Measurements from ENCODE around the gene STAT6.

Gene STAT6

GRCh38 chr12:57046947-57047890, 63.9 kb downstream of the STAT6 start:
- no peak for DNase-seq

DNA sequence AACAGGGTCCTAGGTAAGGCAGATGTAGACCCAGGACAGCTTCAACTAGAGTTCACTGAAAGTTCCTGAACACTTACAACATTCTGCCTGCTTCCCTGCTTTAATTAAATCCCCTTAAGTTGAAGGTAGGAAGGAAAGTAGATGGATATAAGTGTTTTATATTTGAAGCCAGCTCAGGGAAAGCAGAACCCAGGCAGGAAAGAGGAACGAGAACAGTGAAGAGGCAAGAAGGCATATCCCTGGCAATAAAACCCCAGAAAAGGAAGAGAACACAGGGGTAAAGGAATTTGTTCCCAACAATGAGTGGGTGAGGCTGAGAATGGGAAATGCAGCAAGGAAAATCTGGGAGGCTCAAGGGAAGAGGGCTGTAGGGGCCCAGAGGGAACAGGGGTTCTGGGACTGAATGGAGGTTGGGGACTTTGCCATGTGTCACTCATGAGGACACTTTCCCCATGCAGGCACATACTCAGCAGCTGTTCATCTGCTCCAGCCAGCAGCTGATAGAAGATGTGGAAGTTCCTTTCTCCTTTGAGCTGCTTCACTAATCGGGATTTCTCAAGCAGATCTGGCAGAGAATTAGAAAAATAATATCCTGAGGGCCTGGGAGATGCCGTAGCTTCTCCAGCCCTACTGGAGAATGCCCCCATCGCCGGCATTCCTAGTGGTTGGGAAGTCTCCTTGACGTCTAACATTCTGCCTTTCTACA, 64.9 kb downstream of the STAT6 start:
- DNase-seq = no peak

Data from DMS79 treated with DMSO at 0.1 percent for 48 hours (cell line).